NCI-H774 (cell line): ENCODE measurements around the gene ADGRG1.

ENCODE experiments used
- DNase-seq: peaks from one replicate; lab custom pipeline; 2025; lab: John Stamatoyannopoulos, UW

The ADGRG1 gene

GRCh38 chr16:57620335-57621231 is 7.8 kb upstream of the ADGRG1 start:
- no peak for DNase-seq

- no peak for DNase-seq
These were observed 6.7 kb upstream of the ADGRG1 start for GRCh38 chr16:57621521-57622271.

GRCh38 chr16:57622361-57623250 is 5.8 kb upstream of the ADGRG1 start:
- DNase-seq: no peak

- DNase-seq: no peak
These were observed 5.0 kb upstream of the ADGRG1 start for GRCh38 chr16:57623251-57624043.

GRCh38 chr16:57624044-57624688 is 4.3 kb upstream of the ADGRG1 start:
- DNase-seq: no peak

GRCh38 chr16:57624806-57625500 is 3.5 kb upstream of the ADGRG1 start:
- no peak for DNase-seq

GRCh38 chr16:57626420-57627170 is 1.8 kb upstream of the ADGRG1 start:
- no peak for DNase-seq

GRCh38 chr16:57627184-57627871 is 1.1 kb upstream of the ADGRG1 start:
- no peak for DNase-seq

- DNase-seq: no peak
These were observed 408 bp downstream of the ADGRG1 start for GRCh38 chr16:57628783-57629293.

GRCh38 chr16:57629516-57630406 is 1.3 kb downstream of the ADGRG1 start:
- no peak for DNase-seq

- no peak for DNase-seq
These were observed 2.0 kb downstream of the ADGRG1 start for GRCh38 chr16:57630407-57630797.

- no peak for DNase-seq
These were observed 2.8 kb downstream of the ADGRG1 start for GRCh38 chr16:57630931-57631845.

GRCh38 chr16:57632568-57632967 is 4.1 kb downstream of the ADGRG1 start:
- DNase-seq: no peak

- DNase-seq: no peak
These were observed 5.1 kb downstream of the ADGRG1 start for GRCh38 chr16:57633383-57634064.

- DNase-seq: no peak
These were observed 5.7 kb downstream of the ADGRG1 start for GRCh38 chr16:57634171-57634570.
